GM12892 (cell line): Measurements from ENCODE around the gene ZSCAN20.
"Not testable (repeated sequence)": the region's sequence is repeated elsewhere in the genome, so short reads cannot be mapped to it uniquely, and the experiment has no call there.

Experiments
- DNase-seq: peaks from one replicate; pipeline ENCODE4 v3.0.0; 2011; ENCODE audit not compliant: insufficient read length
- FAIRE-seq: peaks from 2 replicates; lab custom pipeline; 2011; peaks lifted over from hg19 to GRCh38; lab: Jason Lieb, UNC
- POLR2A ChIP-seq: IDR thresholded peaks from 2 replicates; pipeline ENCODE4 v1.6.1; 2011; ENCODE audit warnings: low read depth, low read length, control low read depth
- POLR2AphosphoS5 ChIP-seq: IDR thresholded peaks from 2 replicates; pipeline ENCODE4 v1.6.1; 2011; ENCODE audit warnings: low read depth, low read length, control low read depth
- TAF1 ChIP-seq: IDR thresholded peaks from 2 replicates; pipeline ENCODE4 v1.6.1; 2011; ENCODE audit warnings: low read depth, mild to moderate bottlenecking, control low read depth, low read length, borderline replicate concordance

Gene ZSCAN20

GRCh38 chr1:33502726-33503125 lies 30.3 kb downstream of the ZSCAN20 start:
- no peak for FAIRE-seq
- DNase-seq: no peak
- TF ChIP-seq TAF1 (no peak), POLR2A (no peak)

- TF ChIP-seq POLR2A (no peak), POLR2AphosphoS5 (no peak), TAF1 (no peak)
- FAIRE-seq: no peak
- DNase-seq: no peak
Measured at GRCh38 chr1:33503506-33503905, 31.1 kb downstream of the ZSCAN20 start.

DNA sequence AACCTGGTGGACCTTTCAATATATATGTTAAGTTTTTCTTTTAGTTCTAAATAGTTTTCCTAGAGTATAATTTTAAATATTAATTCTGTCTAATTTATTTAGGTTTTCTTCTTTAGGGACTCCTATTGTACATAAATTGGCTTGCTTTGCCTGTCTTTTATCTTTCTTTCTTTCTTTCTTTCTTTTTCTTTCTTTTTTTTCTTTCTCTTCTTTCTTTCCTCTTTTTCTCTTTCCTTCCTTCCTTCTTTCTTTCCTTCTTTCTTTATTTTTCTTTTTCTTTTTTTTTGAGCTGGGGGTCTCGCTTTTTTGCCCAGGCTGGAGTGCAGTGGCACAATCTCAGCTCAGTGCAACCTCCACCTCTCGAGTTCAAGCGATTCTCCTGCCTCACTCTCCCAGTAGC lies 35.2 kb downstream of the ZSCAN20 start:
- DNase-seq: no peak
- FAIRE-seq: no peak
- TF ChIP-seq POLR2AphosphoS5 (no peak), TAF1 (no peak), POLR2A (no peak)

- TF ChIP-seq TAF1 (no peak), POLR2AphosphoS5 (no peak), POLR2A (no peak)
- DNase-seq (no peak), FAIRE-seq (no peak)
Measured at GRCh38 chr1:33508151-33508550, 35.7 kb downstream of the ZSCAN20 start.

GRCh38 chr1:33509276-33509675 lies 36.8 kb downstream of the ZSCAN20 start:
- not testable (repeated sequence) for FAIRE-seq, DNase-seq

GRCh38 chr1:33512226-33513011 lies 40.0 kb downstream of the ZSCAN20 start:
- TF ChIP-seq POLR2AphosphoS5 (no peak), TAF1 (no peak)
- FAIRE-seq (no peak), DNase-seq (no peak)

GRCh38 chr1:33515112-33515511 lies 42.7 kb downstream of the ZSCAN20 start:
- FAIRE-seq (no peak), DNase-seq (no peak)
- TF ChIP-seq POLR2AphosphoS5: no peak
- TF ChIP-seq POLR2A: no peak
- TF ChIP-seq TAF1: no peak

GRCh38 chr1:33515607-33516006 lies 43.2 kb downstream of the ZSCAN20 start:
- no peak for FAIRE-seq
- TF ChIP-seq TAF1: no peak
- TF ChIP-seq POLR2A: no peak
- TF ChIP-seq POLR2AphosphoS5: no peak

GRCh38 chr1:33516428-33516827 lies 44.0 kb downstream of the ZSCAN20 start:
- DNase-seq: no peak
- FAIRE-seq: no peak
- no peak for TF ChIP-seq TAF1
- TF ChIP-seq POLR2AphosphoS5: no peak
- no peak for TF ChIP-seq POLR2A

More at GRCh38 chr1:33515607-33516006, 43.2 kb downstream of the ZSCAN20 start:
- no peak for DNase-seq

- FAIRE-seq: no peak
- no peak for TF ChIP-seq POLR2A
- no peak for TF ChIP-seq POLR2AphosphoS5
- no peak for TF ChIP-seq TAF1
- no peak for DNase-seq
Measured at GRCh38 chr1:33516891-33517567, 44.6 kb downstream of the ZSCAN20 start.

GRCh38 chr1:33517596-33518250 lies 45.3 kb downstream of the ZSCAN20 start:
- no peak for TF ChIP-seq POLR2AphosphoS5
- no peak for TF ChIP-seq TAF1
- no peak for TF ChIP-seq POLR2A
- DNase-seq (no peak), FAIRE-seq (no peak)

GRCh38 chr1:33519240-33519884 lies 46.9 kb downstream of the ZSCAN20 start:
- FAIRE-seq (no peak), DNase-seq (no peak)
- TF ChIP-seq TAF1 (no peak), POLR2AphosphoS5 (no peak), POLR2A (no peak)
